ENCODE measurements around the gene NDUFB4.
A peak's percentile ranks its signal among the peaks of the same experiment; 100 is the strongest.

Gene NDUFB4

DNA sequence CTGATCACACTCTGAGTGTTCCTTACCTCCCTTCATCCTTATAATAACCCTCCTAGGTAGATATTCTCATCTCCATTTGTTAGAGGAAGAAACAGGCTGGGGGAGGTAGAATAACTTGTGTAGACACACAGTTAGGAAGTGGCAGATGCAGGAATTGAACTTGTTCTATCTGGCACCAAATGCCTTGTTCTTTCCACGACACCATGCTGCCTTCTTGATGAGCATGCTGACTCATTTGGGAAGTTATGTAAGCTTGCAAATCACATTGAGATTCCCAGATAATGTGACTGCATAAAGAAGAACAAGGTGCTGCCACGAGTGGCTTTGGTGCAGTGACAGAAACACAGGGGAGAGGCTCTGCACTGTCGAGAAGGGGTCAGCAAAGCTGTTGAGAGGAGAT lies 27.5 kb upstream of the NDUFB4 start:
- no peak for TF ChIP-seq Cebpa-rat (IDR thresholded peaks at IDR 0.05)
- H3K36me3 ChIP-seq, result no peaks in the 10 kb centered on the region
- H3K4me2 ChIP-seq, result peak overlapping the region in 2 of 11 experiments; percentile 28 to 57; a peak in 3 of 22 replicates
- H3K9me3 ChIP-seq (replicated peaks in 1 of 11), result peaks cover 0 to 4% (median 0%) of the 10 kb centered on the region in 11 experiments; a peak in 1 of 22 replicates
- no peak overlapping the region for H3K4me3 ChIP-seq
- H3K27ac ChIP-seq, result no peak overlapping the region
- no peak overlapping the region for H3K9ac ChIP-seq
- no peaks in the 10 kb centered on the region for H3K27me3 ChIP-seq
- peaks cover 5 to 23% (median 12%) of the 10 kb centered on the region in 10 experiments; a peak in 14 of 20 replicates for H3K4me1 ChIP-seq
- no peaks in the 10 kb centered on the region for H4K20me1 ChIP-seq

DNA sequence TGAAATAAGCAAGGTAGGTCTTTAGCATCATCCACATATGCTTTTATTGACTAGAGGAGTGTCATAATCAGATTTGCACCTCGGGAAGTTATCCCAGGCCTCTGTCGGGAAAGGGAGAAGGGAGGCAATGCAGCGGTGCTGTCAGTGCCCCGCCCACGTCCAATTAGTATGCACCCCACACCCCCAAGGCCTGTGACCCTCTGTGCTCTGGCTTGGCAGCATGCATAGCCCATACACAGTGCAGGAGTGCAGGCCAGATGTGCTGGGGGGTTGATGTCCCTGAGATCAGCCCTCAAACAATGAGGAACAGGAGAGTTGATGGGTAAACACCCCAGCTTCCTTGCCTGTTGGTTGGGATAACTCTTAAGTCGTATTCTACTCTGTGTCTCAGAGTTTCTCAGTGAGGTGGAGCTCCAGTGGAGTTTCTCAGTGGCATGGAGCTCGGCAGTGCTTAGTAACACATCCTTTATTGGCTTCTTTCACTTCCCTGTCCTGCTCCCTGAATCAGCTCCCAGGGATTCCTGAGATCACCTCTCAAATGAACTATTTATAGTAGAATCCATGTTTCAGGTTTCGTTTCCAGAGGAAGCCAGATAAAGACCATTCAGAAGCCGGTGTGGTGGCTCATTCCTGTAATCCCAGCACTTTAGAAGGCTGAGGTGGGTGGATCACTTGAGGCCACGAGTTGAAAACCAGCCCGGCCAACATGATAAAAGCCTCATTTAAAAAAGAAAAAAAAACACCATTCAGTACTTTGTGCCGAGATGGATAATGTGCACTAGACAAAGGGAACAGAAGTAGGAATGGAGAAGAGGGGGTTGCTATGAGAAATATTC lies 26.7 kb upstream of the NDUFB4 start:
- Histone ChIP-seq H3K9me3 (replicated peaks in 1 of 11) (peaks cover 0 to 4% (median 0%) of the 10 kb centered on the region in 11 experiments; a peak in 1 of 22 replicates), H3K27ac (no peak overlapping the region), H3K4me1 (peaks cover 5 to 23% (median 12%) of the 10 kb centered on the region in 10 experiments; a peak in 14 of 20 replicates), H3K9ac (no peak overlapping the region), H3K4me3 (no peak overlapping the region), H3K36me3 (no peaks in the 10 kb centered on the region), H3K4me2 (peak overlapping the region in 2 of 11 experiments; percentile 28 to 57; a peak in 3 of 22 replicates), H3K27me3 (no peaks in the 10 kb centered on the region), H4K20me1 (no peaks in the 10 kb centered on the region)
- no peak for TF ChIP-seq Cebpa-rat (IDR thresholded peaks at IDR 0.05)

DNA sequence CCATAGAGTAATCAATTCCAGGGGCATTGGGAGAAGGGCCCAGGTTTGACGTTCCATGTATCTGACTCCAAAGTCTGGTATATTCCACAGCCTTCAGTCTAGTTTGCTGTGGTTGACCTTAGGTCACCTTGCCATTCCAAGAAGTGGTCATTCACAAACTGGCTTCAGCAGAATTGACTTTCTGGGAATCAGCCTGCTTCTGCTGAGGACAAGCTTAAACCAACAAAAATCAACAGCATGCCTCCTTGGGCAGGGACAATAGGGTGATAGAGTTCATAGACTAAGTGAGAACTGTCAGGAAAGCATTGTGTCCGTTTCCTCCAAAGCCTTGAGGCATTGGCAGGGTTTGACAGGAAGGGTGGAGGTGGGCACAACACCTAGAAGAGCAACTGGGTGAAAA lies 24.1 kb upstream of the NDUFB4 start:
- TF ChIP-seq Cebpa-rat (IDR thresholded peaks at IDR 0.05), result no peak

DNA sequence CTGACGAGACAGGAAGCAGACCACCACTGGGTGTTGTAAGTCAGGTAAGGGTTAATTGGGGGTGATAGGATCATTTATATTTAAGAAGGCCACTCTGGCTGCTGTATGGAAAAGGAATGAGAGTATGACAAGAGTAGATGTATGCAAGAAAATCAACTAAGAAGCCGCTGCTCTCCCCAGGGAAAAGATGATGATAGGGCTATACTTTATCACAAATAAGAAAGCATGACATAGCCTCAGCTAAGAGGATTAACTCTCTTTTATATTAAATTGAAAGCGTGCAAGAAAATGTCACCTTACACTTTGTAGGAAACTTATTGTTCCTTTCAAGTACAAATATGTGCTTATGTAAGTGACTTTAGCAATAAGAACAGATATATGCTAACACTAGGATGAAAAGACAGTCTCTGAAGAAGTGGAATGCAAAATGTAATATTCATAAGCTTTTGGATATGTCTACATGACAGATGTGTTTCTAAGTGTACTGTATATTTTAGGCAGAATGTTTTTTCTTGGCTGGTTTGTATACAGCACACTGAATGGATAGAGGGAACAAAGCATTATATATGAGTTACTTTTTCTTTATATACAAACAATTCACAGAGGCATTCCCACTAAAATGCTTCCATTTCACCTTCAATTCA lies 8.7 kb upstream of the NDUFB4 start:
- Histone ChIP-seq H3K4me3 (no peak overlapping the region), H3K9ac (no peak overlapping the region), H3K27me3 (no peaks in the 10 kb centered on the region), H3K4me2 (no peak overlapping the region), H3K9me3 (replicated peaks in 1 of 11) (peaks cover 0 to 5% (median 0%) of the 10 kb centered on the region in 11 experiments; a peak in 1 of 22 replicates), H4K20me1 (no peaks in the 10 kb centered on the region), H3K36me3 (no peaks in the 10 kb centered on the region), H3K27ac (no peak overlapping the region), H3K4me1 (no peaks in the 10 kb centered on the region)
- TF ChIP-seq Cebpa-rat (IDR thresholded peaks at IDR 0.05), result no peak

More for the DNA sequence above, 24.1 kb upstream of the NDUFB4 start:
- no peak overlapping the region for H3K4me3 ChIP-seq
- no peak overlapping the region for H3K27ac ChIP-seq
- peaks cover 0 to 18% (median 5%) of the 10 kb centered on the region in 10 experiments; a peak in 9 of 20 replicates for H3K4me1 ChIP-seq
- H3K9ac ChIP-seq, result no peak overlapping the region
- H3K4me2 ChIP-seq, result no peak overlapping the region
- H3K9me3 ChIP-seq (replicated peaks in 1 of 11), result peaks cover 0 to 4% (median 0%) of the 10 kb centered on the region in 11 experiments; a peak in 1 of 22 replicates
- no peaks in the 10 kb centered on the region for H4K20me1 ChIP-seq
- H3K27me3 ChIP-seq, result no peaks in the 10 kb centered on the region
- no peaks in the 10 kb centered on the region for H3K36me3 ChIP-seq

DNA sequence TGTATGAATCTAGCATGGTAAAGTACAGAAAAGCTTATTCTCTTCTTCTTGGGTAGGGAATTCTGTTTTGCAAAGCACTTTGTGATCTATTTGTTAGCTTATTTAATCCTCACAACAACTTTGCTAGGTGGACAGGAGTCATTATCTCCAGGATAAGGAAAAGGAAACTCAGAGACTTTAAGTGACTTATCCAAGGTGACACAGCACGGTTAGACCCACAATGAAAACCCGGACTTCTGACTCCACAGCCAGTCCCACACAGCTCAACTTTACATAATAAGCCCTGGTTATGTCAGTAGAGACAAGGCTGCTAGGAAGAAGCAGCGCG lies 384 bp upstream of the NDUFB4 start:
- peaks cover 0 to 35% (median 17%) of the 10 kb centered on the region in 11 experiments; a peak in 12 of 22 replicates for H4K20me1 ChIP-seq
- H3K27ac ChIP-seq, result peak overlapping the region in 10 of 11 experiments; percentile 89 to 99 (median 96); a peak in 20 of 22 replicates
- no peaks in the 10 kb centered on the region for H3K9me3 ChIP-seq (replicated peaks in 1 of 11)
- H3K4me2 ChIP-seq, result peak overlapping the region; percentile 47 to 97 (median 72)
- H3K4me3 ChIP-seq, result peak overlapping the region; percentile 67 to 93 (median 82)
- H3K9ac ChIP-seq, result peak overlapping the region; percentile 90 to 99 (median 97)
- peaks cover 23 to 34% (median 28%) of the 10 kb centered on the region in 10 experiments for H3K4me1 ChIP-seq
- peaks cover 30 to 36% (median 34%) of the 10 kb centered on the region in 11 experiments for H3K36me3 ChIP-seq
- H3K27me3 ChIP-seq, result no peaks in the 10 kb centered on the region
- no peak for TF ChIP-seq Cebpa-rat (IDR thresholded peaks at IDR 0.05)

DNA sequence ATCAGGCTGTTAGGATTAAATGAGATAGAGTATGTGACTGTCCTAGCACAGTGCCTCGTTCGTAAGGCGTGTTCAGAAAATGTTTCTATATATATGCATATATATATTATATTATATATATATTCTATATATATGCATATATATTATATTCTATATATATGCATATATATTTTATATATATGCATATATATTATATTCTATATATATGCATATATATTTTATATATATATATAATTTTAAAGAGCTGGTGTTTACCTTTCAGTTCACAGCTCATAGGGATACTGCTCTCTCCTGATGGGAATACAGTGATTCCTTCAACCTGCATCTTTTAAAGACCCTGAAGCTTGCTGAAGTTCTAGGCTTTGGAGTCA lies 702 bp downstream of the NDUFB4 start:
- Histone ChIP-seq H3K4me1 (peaks cover 23 to 34% (median 28%) of the 10 kb centered on the region in 10 experiments), H3K4me2 (peak overlapping the region; percentile 72 to 97 (median 85)), H3K9me3 (replicated peaks in 1 of 11) (no peaks in the 10 kb centered on the region), H3K27me3 (no peaks in the 10 kb centered on the region), H3K27ac (peak overlapping the region; percentile 89 to 99 (median 96)), H4K20me1 (peaks cover 3 to 42% (median 27%) of the 10 kb centered on the region in 11 experiments; a peak in 15 of 22 replicates), H3K36me3 (peaks cover 41 to 47% (median 44%) of the 10 kb centered on the region in 11 experiments), H3K4me3 (peak overlapping the region; percentile 67 to 93 (median 82)), H3K9ac (peak overlapping the region; percentile 90 to 99 (median 97))
- no peak for TF ChIP-seq Cebpa-rat (IDR thresholded peaks at IDR 0.05)

DNA sequence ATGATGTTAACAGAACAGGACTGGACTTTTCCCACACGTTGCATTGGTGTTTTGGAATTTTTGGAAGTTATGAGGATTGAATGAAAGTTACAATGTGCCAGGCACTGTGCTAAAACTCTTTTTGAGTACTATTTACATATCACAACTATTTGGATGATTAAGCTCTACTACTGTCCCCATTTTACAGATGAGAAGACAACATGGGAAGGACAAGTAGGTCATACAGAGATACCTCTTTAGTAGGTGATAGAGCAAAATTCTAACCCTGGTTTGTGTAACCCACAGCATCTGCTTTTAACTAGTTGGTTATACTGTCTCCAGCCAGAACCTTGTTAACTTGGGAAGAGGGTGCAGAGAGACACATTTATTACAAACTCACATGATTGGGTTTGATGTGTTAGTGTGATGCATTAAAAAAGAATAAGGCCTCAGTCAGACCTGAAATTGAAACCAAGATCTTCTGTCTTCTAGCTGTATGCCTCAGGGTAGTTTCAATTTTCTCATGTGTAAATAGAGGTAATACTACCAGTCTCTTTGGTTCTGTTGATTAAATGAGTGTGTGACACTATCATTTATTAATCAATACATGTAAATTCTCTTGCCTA lies 1.4 kb downstream of the NDUFB4 start:
- TF ChIP-seq Cebpa-rat (IDR thresholded peaks at IDR 0.05), result no peak
- peak overlapping the region; percentile 22 to 99 (median 94); a peak in 17 of 22 replicates for H3K9ac ChIP-seq
- H3K27me3 ChIP-seq, result no peaks in the 10 kb centered on the region
- H3K36me3 ChIP-seq, result peaks cover 48 to 54% (median 52%) of the 10 kb centered on the region in 11 experiments
- H3K4me3 ChIP-seq, result peak overlapping the region; percentile 67 to 93 (median 82)
- 0 out of 22 replicates have a peak overlapping the region, but pooled peaks of 1 of the 11 experiments have one; percentile 97 for H3K27ac ChIP-seq
- peak overlapping the region; percentile 72 to 97 (median 85) for H3K4me2 ChIP-seq
- H4K20me1 ChIP-seq, result peaks cover 3 to 46% (median 28%) of the 10 kb centered on the region in 11 experiments; a peak in 15 of 22 replicates
- H3K9me3 ChIP-seq (replicated peaks in 1 of 11), result no peaks in the 10 kb centered on the region
- H3K4me1 ChIP-seq, result peaks cover 23 to 34% (median 28%) of the 10 kb centered on the region in 10 experiments

DNA sequence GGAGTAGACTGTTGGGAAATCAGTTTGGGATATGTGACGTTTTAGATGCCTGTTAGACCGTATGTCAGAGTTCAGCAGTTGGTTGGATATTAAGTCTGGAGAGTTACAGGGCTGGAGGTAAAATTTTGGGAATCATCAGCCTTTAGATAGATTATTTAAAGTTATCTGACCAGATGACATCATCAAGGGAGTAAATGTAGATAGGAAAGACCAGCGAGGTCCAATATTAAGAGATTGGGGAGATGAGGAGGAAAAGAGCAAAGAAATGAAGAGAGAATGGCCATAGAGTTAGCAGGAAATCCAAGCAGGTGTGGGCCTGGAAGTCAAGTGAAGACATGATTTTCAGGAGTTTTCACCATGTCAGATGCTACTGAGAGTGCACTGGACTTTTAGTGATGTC lies 3.1 kb downstream of the NDUFB4 start:
- Histone ChIP-seq H3K9me3 (replicated peaks in 1 of 11) (no peaks in the 10 kb centered on the region), H3K9ac (peak overlapping the region in 1 of 11 experiments; percentile 16; a peak in 1 of 22 replicates), H3K4me3 (no peak overlapping the region), H3K4me2 (peak overlapping the region; percentile 10 to 97 (median 77); a peak in 12 of 22 replicates), H4K20me1 (peaks cover 3 to 46% (median 28%) of the 10 kb centered on the region in 11 experiments; a peak in 15 of 22 replicates), H3K27ac (no peak overlapping the region), H3K36me3 (peaks cover 58 to 66% (median 62%) of the 10 kb centered on the region in 11 experiments), H3K27me3 (no peaks in the 10 kb centered on the region), H3K4me1 (peaks cover 23 to 34% (median 28%) of the 10 kb centered on the region in 10 experiments)
- no peak for TF ChIP-seq Cebpa-rat (IDR thresholded peaks at IDR 0.05)
